CD4-positive, alpha-beta T cell treated with Interleukin-21 for 1 hour (primary cell): Measurements from ENCODE around the gene SOHLH1.

ENCODE experiments used
- DNase-seq: peaks from one replicate; pipeline ENCODE4 v3.0.0-alpha.2; 2020

SOHLH1 gene

DNA sequence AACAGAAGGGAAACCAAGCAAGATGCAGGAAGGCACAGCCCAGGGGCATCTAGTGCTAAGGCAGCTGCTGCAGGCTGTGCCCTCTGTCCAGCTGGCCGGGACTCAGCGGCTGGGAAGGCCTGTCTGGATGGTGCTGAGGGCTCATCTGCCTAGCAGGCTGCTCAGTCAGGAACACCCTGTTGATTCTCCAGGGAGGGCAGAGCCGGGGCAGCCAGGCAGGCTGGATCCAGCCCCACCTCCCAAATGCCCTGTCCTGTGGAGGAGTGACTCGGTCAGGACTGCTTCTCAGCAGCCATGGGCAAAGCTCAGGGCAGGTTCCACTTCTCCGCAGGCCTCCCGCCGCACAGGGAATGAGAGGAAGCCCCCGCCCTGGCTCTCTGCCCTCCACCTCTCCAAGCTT lies 44.0 kb downstream of the SOHLH1 start:
- no peak for DNase-seq

DNA sequence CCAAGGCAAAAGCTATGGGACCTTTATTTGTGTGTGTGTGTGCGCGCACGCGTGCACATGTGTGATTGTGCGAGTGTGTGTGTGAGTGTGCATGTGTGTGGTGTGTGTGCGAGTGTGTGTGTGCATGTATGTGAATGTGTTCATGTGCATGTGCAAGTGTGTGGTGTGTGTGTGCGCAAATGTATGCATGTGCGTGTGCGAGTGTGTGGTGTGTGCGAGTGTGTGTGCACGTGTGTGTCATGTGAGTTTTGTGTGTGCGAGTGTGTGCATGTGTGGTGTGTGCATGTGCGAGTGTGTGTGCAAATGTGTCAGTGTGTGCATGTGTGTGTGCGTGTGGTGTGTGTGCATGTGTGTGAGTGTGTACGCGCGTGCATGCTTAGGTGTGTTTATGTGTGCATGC lies 48.9 kb downstream of the SOHLH1 start:
- DNase-seq, result no peak

DNA sequence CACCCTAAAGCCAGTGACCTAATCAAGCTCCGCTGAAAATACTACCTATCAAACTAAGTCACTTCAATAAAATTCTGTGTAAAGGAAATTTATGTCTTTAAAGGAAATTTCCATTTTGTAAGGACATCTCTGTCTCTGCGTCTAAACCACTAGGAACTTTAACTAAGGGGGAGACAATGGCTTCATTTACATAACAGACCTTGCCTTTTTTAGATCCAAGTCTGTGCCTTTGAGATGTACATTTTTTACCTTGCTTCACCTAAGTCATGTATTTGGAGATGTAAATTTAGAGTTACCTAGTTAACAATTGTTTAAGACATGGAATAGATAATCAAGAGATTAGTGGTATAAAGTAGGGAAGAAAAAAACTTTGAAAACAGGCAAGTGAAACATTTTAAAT lies 49.8 kb downstream of the SOHLH1 start:
- DNase-seq, result no peak

DNA sequence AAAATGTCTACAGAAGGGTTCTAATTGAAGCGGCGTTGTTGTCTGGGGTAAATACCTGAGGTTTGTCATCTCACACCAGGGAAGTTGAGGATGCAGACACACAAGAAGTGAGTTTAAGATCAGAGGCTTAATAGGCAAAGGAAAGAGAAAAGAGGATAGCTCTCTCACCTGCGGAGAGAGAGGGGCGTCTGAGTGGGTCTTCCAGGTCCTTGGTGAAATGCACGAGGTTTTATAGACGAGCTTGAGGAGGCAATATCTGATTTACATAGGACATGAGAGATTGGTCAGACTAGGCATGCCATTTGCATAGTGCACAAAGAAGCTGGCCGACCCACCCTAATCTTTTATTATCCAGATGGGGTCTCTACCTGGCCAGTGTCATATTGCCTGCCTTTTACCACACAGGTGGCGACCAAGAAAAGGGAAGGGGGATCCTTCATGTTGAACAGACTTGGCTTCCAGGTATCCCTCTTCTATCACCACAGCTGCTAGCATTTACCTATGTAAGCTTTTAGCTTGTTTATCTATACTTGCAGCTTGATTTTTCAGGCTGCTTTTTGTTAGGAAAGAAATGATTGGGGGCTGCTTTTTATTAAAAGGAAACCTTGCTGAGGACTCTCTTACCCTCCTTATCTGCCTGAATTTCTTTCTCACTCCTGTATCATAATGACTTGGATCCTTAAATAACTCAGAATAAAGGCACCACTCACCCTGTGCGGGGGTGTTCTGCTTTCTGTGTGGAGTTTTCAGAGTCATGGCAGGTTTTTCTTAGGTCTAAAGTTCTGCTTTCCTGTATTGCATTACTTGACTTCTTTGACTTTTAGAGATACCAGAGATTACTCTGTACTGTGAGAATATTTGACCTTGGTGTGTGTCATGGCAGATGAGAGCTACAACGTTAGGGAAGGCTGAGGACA lies 50.5 kb downstream of the SOHLH1 start:
- no peak for DNase-seq

DNA sequence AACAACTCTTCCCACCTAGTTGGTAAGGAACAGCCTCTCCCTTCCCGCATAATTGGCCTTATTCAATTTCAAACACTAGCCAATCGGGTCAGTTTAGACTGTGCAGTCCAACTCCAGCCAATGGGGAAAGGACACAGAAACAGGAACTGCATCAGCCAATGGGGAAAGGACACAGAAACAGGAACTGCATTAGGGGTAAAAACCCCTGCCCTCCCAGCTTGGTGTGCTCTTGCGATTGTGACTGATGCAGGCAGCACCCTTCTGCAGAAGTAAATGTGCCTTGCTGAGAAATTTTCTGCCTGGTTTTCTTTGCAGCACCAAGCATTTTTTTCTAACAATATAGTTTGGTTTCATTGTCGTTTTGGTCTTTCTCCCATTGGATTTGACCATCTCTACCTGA lies 51.4 kb downstream of the SOHLH1 start:
- no peak for DNase-seq

DNA sequence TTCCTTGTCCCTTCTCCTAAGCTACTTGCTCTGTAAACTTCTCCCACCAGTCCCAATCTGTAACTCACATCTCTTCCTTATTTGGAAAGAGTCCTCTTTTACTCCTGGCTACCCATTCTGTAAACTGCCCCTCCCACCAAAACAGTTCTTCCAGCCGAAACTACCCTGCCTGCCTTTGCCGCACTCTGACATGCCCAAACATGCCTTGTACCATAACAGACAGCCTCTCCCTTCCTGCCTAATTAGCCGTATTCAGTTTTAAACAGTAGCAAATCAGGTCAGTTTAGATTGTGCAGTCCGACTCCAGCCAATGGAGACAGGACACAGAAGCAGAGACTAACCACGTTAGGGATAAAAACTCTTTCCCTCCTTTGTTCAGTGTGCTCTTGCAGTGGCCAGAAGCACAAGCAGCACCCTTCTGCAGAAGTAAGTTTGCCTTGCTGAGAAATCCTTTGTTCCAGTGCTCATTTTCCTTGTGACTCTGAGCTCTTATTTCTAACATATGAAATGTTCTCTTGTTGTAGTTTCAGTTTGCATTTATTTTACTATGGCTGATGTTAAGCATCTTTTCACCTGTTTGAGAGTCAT lies 54.6 kb downstream of the SOHLH1 start:
- no peak for DNase-seq
